ENCODE data around the gene NDST4.

The NDST4 gene

DNA sequence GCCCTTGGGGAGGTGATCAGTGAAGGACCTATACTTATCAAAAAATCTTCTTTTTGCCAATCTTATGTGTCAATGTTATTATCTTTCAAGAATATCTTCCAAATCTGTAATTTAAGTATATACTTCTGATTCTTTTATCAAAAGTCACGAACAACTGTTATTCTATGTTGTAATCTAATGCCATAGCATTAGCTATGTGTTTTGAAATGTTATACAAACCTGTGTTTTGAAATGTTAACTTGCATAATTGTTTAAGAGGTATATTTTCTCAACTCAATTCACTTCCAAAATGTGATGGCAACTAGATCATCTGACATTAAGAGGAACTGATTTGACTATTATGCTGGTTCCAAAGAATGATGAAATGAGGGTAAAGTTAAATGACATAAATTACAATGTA lies 113.5 kb downstream of the NDST4 start:
- TF ChIP-seq, protein P1, sequence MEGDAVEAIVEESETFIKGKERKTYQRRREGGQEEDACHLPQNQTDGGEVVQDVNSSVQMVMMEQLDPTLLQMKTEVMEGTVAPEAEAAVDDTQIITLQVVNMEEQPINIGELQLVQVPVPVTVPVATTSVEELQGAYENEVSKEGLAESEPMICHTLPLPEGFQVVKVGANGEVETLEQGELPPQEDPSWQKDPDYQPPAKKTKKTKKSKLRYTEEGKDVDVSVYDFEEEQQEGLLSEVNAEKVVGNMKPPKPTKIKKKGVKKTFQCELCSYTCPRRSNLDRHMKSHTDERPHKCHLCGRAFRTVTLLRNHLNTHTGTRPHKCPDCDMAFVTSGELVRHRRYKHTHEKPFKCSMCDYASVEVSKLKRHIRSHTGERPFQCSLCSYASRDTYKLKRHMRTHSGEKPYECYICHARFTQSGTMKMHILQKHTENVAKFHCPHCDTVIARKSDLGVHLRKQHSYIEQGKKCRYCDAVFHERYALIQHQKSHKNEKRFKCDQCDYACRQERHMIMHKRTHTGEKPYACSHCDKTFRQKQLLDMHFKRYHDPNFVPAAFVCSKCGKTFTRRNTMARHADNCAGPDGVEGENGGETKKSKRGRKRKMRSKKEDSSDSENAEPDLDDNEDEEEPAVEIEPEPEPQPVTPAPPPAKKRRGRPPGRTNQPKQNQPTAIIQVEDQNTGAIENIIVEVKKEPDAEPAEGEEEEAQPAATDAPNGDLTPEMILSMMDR (IDR thresholded peaks at IDR 0.05; ENCODE audit: borderline replicate concordance, extremely low read depth, low read length, poor library complexity, severe bottlenecking) = no peak
- TF ChIP-seq EZH2 (IDR thresholded peaks at IDR 0.05; ENCODE audit: borderline replicate concordance, low read depth, low read length, severe bottlenecking) = no peak
- Histone ChIP-seq H3K79me2 (ENCODE audit: insufficient read depth, low read length) (no peaks in the 10 kb centered on the region), H3K4me1 (ENCODE audit: insufficient read depth, low read length) (no peaks in the 10 kb centered on the region), H3K27me3 (ENCODE audit: insufficient read depth, low read length, poor library complexity) (no peaks in the 10 kb centered on the region), H3K4me2 (ENCODE audit: insufficient read depth, low read length) (no peak overlapping the region), H3K27ac (ENCODE audit: low read length) (no peak overlapping the region), H3K9ac (ENCODE audit: low read depth, low read length) (no peak overlapping the region), H3K36me3 (ENCODE audit: insufficient read depth, low read length) (no peaks in the 10 kb centered on the region), H4K20me1 (ENCODE audit: insufficient read depth, low read length) (no peaks in the 10 kb centered on the region), H3K9me3 (ENCODE audit: insufficient read depth, low read length, severe bottlenecking) (no peaks in the 10 kb centered on the region), H3K4me3 (ENCODE audit: low read depth in 1 of 2, low read length in 2 of 2) (no peak overlapping the region), H2AFZ (ENCODE audit: low read depth, low read length) (no peak overlapping the region)
- ATAC-seq (ENCODE audit: insufficient read depth, low read depth) = no peak
- no peak for DNase-seq

DNA sequence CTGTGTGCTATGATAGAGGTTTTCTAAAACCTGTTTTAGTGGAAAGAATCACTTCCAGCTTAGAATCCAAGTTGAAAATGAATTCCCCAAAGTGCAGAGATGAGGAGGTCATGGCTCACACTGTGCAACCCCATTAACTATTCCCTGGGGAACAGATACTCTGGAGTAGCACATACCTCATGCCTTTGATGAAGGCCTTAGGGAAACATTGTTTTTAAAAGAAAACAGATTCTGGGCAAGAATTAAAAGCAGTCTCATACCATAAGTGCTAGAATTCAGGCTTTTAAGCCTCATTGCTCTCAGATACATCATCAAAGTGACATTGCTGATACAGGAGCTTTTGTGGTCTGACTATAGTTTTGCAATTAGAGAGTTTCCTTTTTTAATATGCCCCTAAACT lies 115.1 kb downstream of the NDST4 start:
- no peaks in the 10 kb centered on the region for H3K9me3 ChIP-seq (ENCODE audit: insufficient read depth, low read length, severe bottlenecking)
- H3K36me3 ChIP-seq (ENCODE audit: insufficient read depth, low read length) = no peaks in the 10 kb centered on the region
- no peak overlapping the region for H3K4me3 ChIP-seq (ENCODE audit: low read depth in 1 of 2, low read length in 2 of 2)
- TF ChIP-seq, protein P1 (IDR thresholded peaks at IDR 0.05; ENCODE audit: borderline replicate concordance, extremely low read depth, low read length, poor library complexity, severe bottlenecking) = no peak
- no peak for TF ChIP-seq EZH2 (IDR thresholded peaks at IDR 0.05; ENCODE audit: borderline replicate concordance, low read depth, low read length, severe bottlenecking)
- DNase-seq (no peak), ATAC-seq (ENCODE audit: insufficient read depth, low read depth) (no peak)
- H3K4me1 ChIP-seq (ENCODE audit: insufficient read depth, low read length) = no peaks in the 10 kb centered on the region
- H3K4me2 ChIP-seq (ENCODE audit: insufficient read depth, low read length) = no peak overlapping the region
- H3K79me2 ChIP-seq (ENCODE audit: insufficient read depth, low read length) = no peaks in the 10 kb centered on the region
- no peak overlapping the region for H3K9ac ChIP-seq (ENCODE audit: low read depth, low read length)
- H4K20me1 ChIP-seq (ENCODE audit: insufficient read depth, low read length) = no peaks in the 10 kb centered on the region
- H2AFZ ChIP-seq (ENCODE audit: low read depth, low read length) = no peak overlapping the region
- no peak overlapping the region for H3K27ac ChIP-seq (ENCODE audit: low read length)
- H3K27me3 ChIP-seq (ENCODE audit: insufficient read depth, low read length, poor library complexity) = no peaks in the 10 kb centered on the region

DNA sequence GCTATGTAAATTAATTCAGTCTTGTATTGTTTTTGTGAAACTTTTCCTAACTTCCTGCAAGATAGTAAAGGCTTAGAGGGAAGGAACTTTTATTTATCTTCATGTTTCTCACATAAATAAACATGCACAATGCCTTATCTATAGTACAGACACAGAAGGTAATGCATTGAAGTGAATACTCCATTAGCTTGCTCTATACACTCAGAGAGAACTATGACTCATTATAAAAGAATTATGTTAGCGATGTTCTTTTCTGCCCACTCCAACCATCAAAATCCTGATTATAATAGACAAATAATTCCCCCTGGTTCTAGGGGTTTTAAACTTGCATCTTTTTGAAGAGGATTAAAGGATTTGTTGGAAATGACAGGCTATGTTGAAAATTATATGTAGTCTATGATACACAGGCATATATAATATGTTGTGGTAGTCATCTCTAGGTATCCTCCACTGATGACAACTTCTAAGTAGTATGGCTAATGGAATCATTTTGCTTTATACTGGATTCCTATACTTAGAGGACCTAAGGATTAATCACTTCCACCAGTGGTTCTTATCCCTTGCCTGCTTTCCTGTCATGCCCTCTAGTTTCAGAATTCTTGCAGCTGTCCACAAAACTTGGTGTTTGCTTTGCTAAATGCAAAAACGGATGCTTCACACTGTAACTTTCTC lies 115.7 kb downstream of the NDST4 start:
- H3K9ac ChIP-seq (ENCODE audit: low read depth, low read length) = no peak overlapping the region

More for the DNA sequence above, 115.7 kb downstream of the NDST4 start:
- Histone ChIP-seq H2AFZ (ENCODE audit: low read depth, low read length) (no peak overlapping the region), H4K20me1 (ENCODE audit: insufficient read depth, low read length) (no peaks in the 10 kb centered on the region), H3K4me1 (ENCODE audit: insufficient read depth, low read length) (no peaks in the 10 kb centered on the region), H3K4me3 (ENCODE audit: low read depth in 1 of 2, low read length in 2 of 2) (no peak overlapping the region), H3K27ac (ENCODE audit: low read length) (no peak overlapping the region), H3K27me3 (ENCODE audit: insufficient read depth, low read length, poor library complexity) (no peaks in the 10 kb centered on the region), H3K79me2 (ENCODE audit: insufficient read depth, low read length) (no peaks in the 10 kb centered on the region), H3K9me3 (ENCODE audit: insufficient read depth, low read length, severe bottlenecking) (no peaks in the 10 kb centered on the region), H3K4me2 (ENCODE audit: insufficient read depth, low read length) (no peak overlapping the region), H3K36me3 (ENCODE audit: insufficient read depth, low read length) (no peaks in the 10 kb centered on the region)
- TF ChIP-seq EZH2 (IDR thresholded peaks at IDR 0.05; ENCODE audit: borderline replicate concordance, low read depth, low read length, severe bottlenecking) = no peak
- TF ChIP-seq, protein P1 (IDR thresholded peaks at IDR 0.05; ENCODE audit: borderline replicate concordance, extremely low read depth, low read length, poor library complexity, severe bottlenecking) = no peak
- DNase-seq (no peak), ATAC-seq (ENCODE audit: insufficient read depth, low read depth) (no peak)

Data from DND-41 (cell line).